K562 (cell line): ENCODE data around the gene CENPO. TPM values are rescaled to one million over a fixed set of nuclear protein-coding genes. Genes with fewer than 3 reads are reported as not detected.

Source experiments
- BMI1 ChIP-seq: fragments of 150-350 bp; IDR thresholded peaks from 2 replicates; pipeline ENCODE4 v1.6.1; 2014; ENCODE audit warnings: low read length
- CEBPB ChIP-seq: fragments of 450-650 bp; IDR thresholded peaks from 2 replicates; pipeline ENCODE4 v1.6.1; 2016; ENCODE audit warnings: missing genetic modification characterization, missing compliant biosample characterization
- E2F5 ChIP-seq: sonication (generic); formaldehyde crosslinking; IDR thresholded peaks from 2 replicates; pipeline ENCODE4 v1.8.0; 2022; ENCODE audit warnings: mild to moderate bottlenecking, missing genetic modification reagents
- GABPB2 ChIP-seq: fragments of 250-450 bp; sonication (Bioruptor Pico); conservative IDR thresholded peaks from 2 replicates; pipeline ENCODE4 v1.5.1; 2021; ENCODE audit warnings: mild to moderate bottlenecking
- IRF2 ChIP-seq: sonication (generic); formaldehyde crosslinking; IDR thresholded peaks from 2 replicates; pipeline ENCODE4 v1.8.1; 2022; ENCODE audit warnings: mild to moderate bottlenecking, missing genetic modification reagents
- KDM5B ChIP-seq: fragments of 200-600 bp; sonication (generic); IDR thresholded peaks from 2 replicates; pipeline ENCODE4 v1.6.1; 2012; ENCODE audit warnings: low read depth, mild to moderate bottlenecking, moderate library complexity, low read length, control low read depth, inconsistent platforms; ENCODE audit not compliant: insufficient replicate concordance
- KLF16 ChIP-seq: IDR thresholded peaks from 2 replicates; pipeline ENCODE4 v1.6.1; 2016; ENCODE audit warnings: antibody characterized with exemption
- MAX ChIP-seq: sonication (generic); formaldehyde crosslinking; IDR thresholded peaks from 2 replicates; pipeline ENCODE4 v1.9.0; 2022; ENCODE audit warnings: mild to moderate bottlenecking, missing genetic modification reagents
- MCM3 ChIP-seq: fragments of 450-650 bp; IDR thresholded peaks from 2 replicates; pipeline ENCODE4 v1.6.1; 2016
- MCM5 ChIP-seq: fragments of 450-650 bp; IDR thresholded peaks from 2 replicates; pipeline ENCODE4 v1.6.1; 2016; ENCODE audit warnings: low read depth
- MNT ChIP-seq, 2 experiments: fragments of 450-650 bp; conservative IDR thresholded peaks; 2 replicates each; pipeline ENCODE4 v1.6.1; 2017; ENCODE audit warnings: mild to moderate bottlenecking in 2 of 2, moderate library complexity in 2 of 2
- SMAD2 ChIP-seq: fragments of 150-350 bp; IDR thresholded peaks from 2 replicates; pipeline ENCODE4 v1.6.1; 2014; ENCODE audit warnings: low read depth, mild to moderate bottlenecking, low read length
- SRSF3 ChIP-seq: fragments of 200-400 bp; formaldehyde crosslinking; IDR thresholded peaks from 2 replicates; pipeline ENCODE4 v1.6.1; 2016; ENCODE audit warnings: mild to moderate bottlenecking, low read length, moderate library complexity; ENCODE audit not compliant: insufficient read depth
- TAF15 ChIP-seq: fragments of 200-400 bp; formaldehyde crosslinking; IDR thresholded peaks from 2 replicates; pipeline ENCODE4 v1.6.1; 2017; ENCODE audit warnings: mild to moderate bottlenecking, low read depth, low read length, moderate library complexity
- TAF7 ChIP-seq: fragments of 450-650 bp; IDR thresholded peaks from 2 replicates; pipeline ENCODE4 v1.6.1; 2016; ENCODE audit warnings: missing genetic modification characterization, missing compliant biosample characterization
- TCF3 ChIP-seq: sonication (generic); formaldehyde crosslinking; IDR thresholded peaks from 2 replicates; pipeline ENCODE4 v1.4.0; 2020; ENCODE audit warnings: mild to moderate bottlenecking, missing genetic modification reagents
- ZBTB12 ChIP-seq: fragments of 250-450 bp; sonication (Bioruptor Pico); IDR thresholded peaks from 2 replicates; pipeline ENCODE4 v1.4.0; 2020
- ZBTB5 ChIP-seq: fragments of 450-650 bp; IDR thresholded peaks from 2 replicates; pipeline ENCODE4 v1.6.1; 2017; ENCODE audit warnings: antibody characterized with exemption
- ZFPM2 ChIP-seq: fragments of 250-450 bp; sonication (Bioruptor Pico); IDR thresholded peaks from 2 replicates; pipeline ENCODE4 v1.5.1; 2022; ENCODE audit warnings: mild to moderate bottlenecking
- ZNF143 ChIP-seq: sonication (generic); formaldehyde crosslinking; IDR thresholded peaks from 2 replicates; pipeline ENCODE4 v1.9.0; 2022; ENCODE audit warnings: mild to moderate bottlenecking, missing genetic modification reagents
- ZNF41 ChIP-seq: fragments of 250-450 bp; sonication (Bioruptor Pico); conservative IDR thresholded peaks from 2 replicates; pipeline ENCODE4 v1.4.0; 2020; ENCODE audit warnings: mild to moderate bottlenecking
- ZNF57 ChIP-seq: fragments of 450-650 bp; formaldehyde crosslinking; IDR thresholded peaks from 2 replicates; pipeline ENCODE4 v1.4.0; 2020; ENCODE audit warnings: mild to moderate bottlenecking, moderate library complexity
- ZSCAN32 ChIP-seq: fragments of 450-650 bp; formaldehyde crosslinking; IDR thresholded peaks from 2 replicates; pipeline ENCODE4 v1.4.0; 2020; ENCODE audit warnings: mild to moderate bottlenecking, moderate library complexity
- polyA plus RNA-seq, 8 experiments: library from polyadenylated mRNA; depleted of rRNA in 4 of 8; stranded (reverse) in 5 of 8; unstranded in 3 of 8; fragments of >200 nt; fragmentation: Nextera tagmentation in 2 of 8; fragmentation: Illumina TruSeq in 1 of 8; extraction: Ambion mirVana in 2 of 8; extraction: Trizol in 1 of 8; gene quantifications; 2 replicates each; pipeline versions ENCODE4 v1.2.1 to v1.2.3, GENCODE V29; 2011 to 2014; ENCODE audit warnings: inconsistent platforms in 1 of 8, missing spikeins in 1 of 8
- total RNA-seq, 7 experiments: library from RNA; depleted of rRNA in 6 of 7; stranded (reverse); fragments of >200 nt in 6 of 7; fragmentation: Illumina TruSeq in 2 of 7; extraction: Trizol in 2 of 7; gene quantifications; 2 replicates each; pipeline versions ENCODE4 v1.2.1 to v1.2.3, GENCODE V29; 2011 to 2021; ENCODE audit warnings: low replicate concordance in 1 of 7

The CENPO gene
- total and polyA plus RNA-seq, 9 of the 15 experiments (the other 6 are each of a cell fraction or from before 2014, with no cell fraction given): 30.6 to 59.4 (median 38.9) TPM

GRCh38 chr2:24792874-24793760 is at the start of gene CENPO, which contains the start of gene PTRHD1 (continued):
- TF ChIP-seq E2F5 (CRISPR knock-in tag) (peak; percentile 75; the same call in 1 of the 2 replicates), ZBTB5 (no peak), GABPB2 (CRISPR knock-in tag) (no peak), MCM3 (no peak), IRF2 (no peak), ZBTB12 (CRISPR knock-in tag) (no peak), KLF16 (no peak), TAF15 (no peak), MAX (CRISPR knock-in tag) (peak; percentile 76), ZNF41 (CRISPR knock-in tag) (0 out of 2 replicates have a peak, but pooled peaks have one; percentile 19), MNT (conservative IDR thresholded peaks at IDR 0.05) (peak; percentile 61 to 81), CEBPB (tag) (no peak; the same call in 1 of the 2 replicates), SRSF3 (no peak), ZNF57 (no peak), BMI1 (no peak), TCF3 (peak; percentile 45), ZFPM2 (no peak), SMAD2 (no peak), KDM5B (peak; percentile 76), ZSCAN32 (peak; percentile 6; the same call in 1 of the 2 replicates), TAF7 (peak; percentile 88), MCM5 (no peak), ZNF143 (CRISPR knock-in tag) (peak; percentile 91)
